Kasumi-1 (cell line): ENCODE measurements around the gene CST11.

Source experiments
- DNase-seq, 2 experiments: peaks; one replicate each; lab custom pipeline; 2025; lab: John Stamatoyannopoulos, UW

CST11 gene

GRCh38 chr20:23453549-23454543 lies 1.2 kb upstream of the CST11 start:
- DNase-seq = no peak

- DNase-seq = no peak
These were observed 654 bp downstream of the CST11 start for GRCh38 chr20:23451956-23452487.

- no peak for DNase-seq
These were observed 1.8 kb downstream of the CST11 start for GRCh38 chr20:23450877-23451276.

GRCh38 chr20:23449421-23449820 lies 3.3 kb downstream of the CST11 start:
- DNase-seq = peak; percentile 38 to 54

GRCh38 chr20:23448167-23448566 lies 4.5 kb downstream of the CST11 start:
- no peak for DNase-seq

GRCh38 chr20:23446505-23446904 lies 6.2 kb downstream of the CST11 start:
- peak; percentile 25 to 42 for DNase-seq

GRCh38 chr20:23445596-23446217 lies 7.0 kb downstream of the CST11 start:
- DNase-seq = no peak

GRCh38 chr20:23444859-23445258 lies 7.8 kb downstream of the CST11 start:
- DNase-seq = no peak

GRCh38 chr20:23442436-23442835 lies 10.2 kb downstream of the CST11 start:
- DNase-seq = no peak

GRCh38 chr20:23441850-23442313 lies 10.8 kb downstream of the CST11 start:
- peak; percentile 50 to 52 for DNase-seq

GRCh38 chr20:23440004-23440403 lies 12.7 kb downstream of the CST11 start:
- DNase-seq = no peak

- DNase-seq = no peak
These were observed 14.0 kb downstream of the CST11 start for GRCh38 chr20:23438661-23439060.

- no peak for DNase-seq
These were observed 15.4 kb downstream of the CST11 start for GRCh38 chr20:23437126-23437899.

- no peak for DNase-seq
These were observed 16.0 kb downstream of the CST11 start for GRCh38 chr20:23436681-23437080.

GRCh38 chr20:23435626-23436539 lies 16.8 kb downstream of the CST11 start:
- no peak for DNase-seq

GRCh38 chr20:23434521-23435313 lies 18.0 kb downstream of the CST11 start:
- DNase-seq = no peak

- DNase-seq = no peak
These were observed 19.0 kb downstream of the CST11 start for GRCh38 chr20:23433628-23434027.

GRCh38 chr20:23425129-23425528 lies 27.5 kb downstream of the CST11 start:
- no peak for DNase-seq

GRCh38 chr20:23420943-23421931 lies 31.4 kb downstream of the CST11 start, which contains the start of gene NAPB:
Gene NAPB (minus strand): TSS chr20:23421488. CDS start chr20:23421402, 86 bp downstream.
- DNase-seq = peak; percentile 90 to 91
